ENCODE results near the gene TBC1D22A. TPM values are rescaled to one million over a fixed set of nuclear protein-coding genes. Genes with fewer than 3 reads are reported as not detected.
A peak's percentile ranks its signal among the peaks of the same experiment; 100 is the strongest.

The TBC1D22A gene
- total and polyA plus RNA-seq, 7 experiments from 2014 or later: 18.6 to 50.1 (median 39.3) TPM

DNA sequence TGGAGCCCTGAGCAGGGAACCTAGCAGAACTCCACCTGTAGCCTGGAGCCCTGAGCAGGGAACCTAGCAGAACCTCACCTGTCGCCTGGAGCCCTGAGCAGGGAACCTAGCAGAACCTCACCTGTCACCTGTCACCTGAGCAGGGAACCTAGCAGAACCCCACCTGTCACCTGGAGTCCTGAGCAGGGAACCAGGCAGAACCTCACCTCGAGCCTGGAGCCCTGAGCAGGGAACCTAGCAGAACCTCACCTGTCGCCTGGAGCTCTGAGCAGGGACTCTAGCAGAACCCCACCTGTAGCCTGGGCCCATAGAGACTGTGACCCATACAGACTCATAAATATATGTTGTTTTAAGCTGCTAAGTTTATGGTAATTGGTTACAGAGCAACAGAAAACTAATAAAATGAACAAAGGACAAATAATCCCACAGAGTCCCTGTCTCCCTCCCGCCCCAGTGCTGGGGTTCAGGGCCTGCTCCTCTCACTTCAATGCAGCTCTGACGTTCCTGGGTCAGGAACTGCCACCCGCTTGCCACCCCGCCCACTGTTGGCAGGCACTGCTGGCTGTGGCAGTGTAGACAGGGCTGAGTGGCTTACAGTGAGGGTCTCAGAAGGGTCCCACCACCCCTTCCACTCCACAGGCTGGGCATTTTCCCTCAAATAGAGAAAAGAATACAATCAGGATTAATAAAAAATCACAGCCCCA is 259.1 kb downstream of the TBC1D22A start:
- H3K9me3 ChIP-seq (ENCODE audit: control insufficient read depth in 2 of 3, low read length in 3 of 3): no peaks in the 10 kb centered on the region
- no peak for DNase-seq
- intact Hi-C loops (cut with micrococcal nuclease): no loop called here
- H3K27ac ChIP-seq (ENCODE audit: low read depth, low read length): no peak overlapping the region
- peaks cover 4 to 36% (median 21%) of the 10 kb centered on the region in 7 donors for H3K4me1 Mint-ChIP-seq
- H3K4me1 ChIP-seq (ENCODE audit: control insufficient read depth in 2 of 2, insufficient read depth in 2 of 2, low read length in 2 of 2): no peaks in the 10 kb centered on the region
- POLR2A ChIA-PET: no interaction called here
- ATAC-seq: no peak
- H3K27ac Mint-ChIP-seq: peak overlapping the region in 3 of 9 donors; percentile 19 to 66 (median 64)
- no peaks in the 10 kb centered on the region for H3K27me3 Mint-ChIP-seq
- H3K9me3 Mint-ChIP-seq: peaks cover 0 to 19% (median 0%) of the 10 kb centered on the region in 11 donors
- no peaks in the 10 kb centered on the region for H3K36me3 ChIP-seq (ENCODE audit: control insufficient read depth in 2 of 3, insufficient read depth in 3 of 3, low read length in 3 of 3)
- H3K36me3 Mint-ChIP-seq: peaks cover 0 to 49% (median 31%) of the 10 kb centered on the region in 5 donors
- CTCF ChIA-PET: no interaction called here
- H3K27me3 ChIP-seq (ENCODE audit: control insufficient read depth in 2 of 2, insufficient read depth in 2 of 2, low read length in 2 of 2): no peaks in the 10 kb centered on the region
- H3K4me3 Mint-ChIP-seq: no peak overlapping the region
- H3K4me3 ChIP-seq (ENCODE audit: low read length): no peak overlapping the region

DNA sequence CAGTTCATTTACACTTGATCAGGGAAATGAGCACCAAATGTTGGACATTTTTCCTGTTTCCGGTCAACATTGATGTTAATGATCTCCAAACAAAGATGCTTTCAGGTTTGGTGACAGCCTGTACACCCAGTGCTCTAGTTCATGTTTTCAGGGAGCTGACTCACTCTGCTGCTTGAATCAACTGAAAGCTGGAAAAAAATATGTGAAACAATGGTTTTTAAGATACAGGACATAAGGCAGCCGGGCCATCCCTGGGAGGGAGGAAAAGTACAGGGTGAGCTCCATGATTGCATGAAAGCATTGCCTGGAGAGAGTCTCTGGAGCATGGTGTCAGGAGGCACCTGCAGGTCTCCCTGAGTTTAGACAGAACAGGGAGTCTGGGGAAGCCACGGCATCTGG is 259.6 kb downstream of the TBC1D22A start:
- Histone ChIP-seq H3K4me3 (ENCODE audit: low read length) (no peak overlapping the region), H3K9me3 (ENCODE audit: control insufficient read depth in 2 of 3, low read length in 3 of 3) (no peaks in the 10 kb centered on the region), H3K36me3 (ENCODE audit: control insufficient read depth in 2 of 3, insufficient read depth in 3 of 3, low read length in 3 of 3) (no peaks in the 10 kb centered on the region), H3K27me3 (ENCODE audit: control insufficient read depth in 2 of 2, insufficient read depth in 2 of 2, low read length in 2 of 2) (no peaks in the 10 kb centered on the region), H3K27ac (ENCODE audit: low read depth, low read length) (no peak overlapping the region), H3K4me1 (ENCODE audit: control insufficient read depth in 2 of 2, insufficient read depth in 2 of 2, low read length in 2 of 2) (no peaks in the 10 kb centered on the region)
- Mint-ChIP-seq H3K36me3 (peaks cover 0 to 44% (median 31%) of the 10 kb centered on the region in 5 donors), H3K4me3 (no peak overlapping the region), H3K9me3 (peaks cover 0 to 19% (median 0%) of the 10 kb centered on the region in 11 donors), H3K4me1 (peaks cover 4 to 33% (median 21%) of the 10 kb centered on the region in 7 donors), H3K27me3 (no peaks in the 10 kb centered on the region), H3K27ac (peak overlapping the region in 1 of 9 donors; percentile 38)
- CTCF ChIA-PET: no interaction called here
- no peak for ATAC-seq
- DNase-seq: no peak
- intact Hi-C loops (cut with micrococcal nuclease): no loop called here
- POLR2A ChIA-PET: no interaction called here

DNA sequence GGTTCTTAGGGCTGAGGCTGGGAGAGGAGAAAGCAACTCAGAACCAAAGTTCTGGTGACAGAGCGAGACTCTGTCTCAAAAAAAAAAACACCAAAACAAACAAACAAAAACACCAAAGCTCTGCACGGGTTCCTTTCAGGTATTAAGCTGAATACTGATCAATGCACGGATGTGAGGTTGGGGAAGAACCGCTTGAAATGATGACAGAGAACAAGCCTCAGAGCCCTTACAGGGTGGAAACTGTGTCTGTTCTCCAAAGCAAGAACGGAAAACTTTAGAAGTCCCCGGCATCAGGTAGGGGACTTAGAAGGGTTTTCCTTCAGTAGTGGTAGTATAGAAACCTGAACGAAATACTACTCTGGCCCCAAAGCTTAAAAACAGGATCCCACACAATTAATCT is 260.0 kb downstream of the TBC1D22A start:
- intact Hi-C loops (cut with micrococcal nuclease): no loop called here
- Mint-ChIP-seq H3K27me3 (no peaks in the 10 kb centered on the region), H3K9me3 (peaks cover 0 to 19% (median 0%) of the 10 kb centered on the region in 11 donors), H3K36me3 (peaks cover 0 to 42% (median 30%) of the 10 kb centered on the region in 5 donors), H3K4me3 (no peak overlapping the region), H3K4me1 (peaks cover 4 to 31% (median 21%) of the 10 kb centered on the region in 7 donors), H3K27ac (peak overlapping the region in 1 of 9 donors; percentile 38)
- Histone ChIP-seq H3K27ac (ENCODE audit: low read depth, low read length) (no peak overlapping the region), H3K36me3 (ENCODE audit: control insufficient read depth in 2 of 3, insufficient read depth in 3 of 3, low read length in 3 of 3) (no peaks in the 10 kb centered on the region), H3K4me3 (ENCODE audit: low read length) (no peak overlapping the region), H3K4me1 (ENCODE audit: control insufficient read depth in 2 of 2, insufficient read depth in 2 of 2, low read length in 2 of 2) (no peaks in the 10 kb centered on the region), H3K27me3 (ENCODE audit: control insufficient read depth in 2 of 2, insufficient read depth in 2 of 2, low read length in 2 of 2) (no peaks in the 10 kb centered on the region), H3K9me3 (ENCODE audit: control insufficient read depth in 2 of 3, low read length in 3 of 3) (no peaks in the 10 kb centered on the region)
- ATAC-seq: no peak
- DNase-seq: no peak
- CTCF ChIA-PET: no interaction called here
- POLR2A ChIA-PET: no interaction called here

DNA sequence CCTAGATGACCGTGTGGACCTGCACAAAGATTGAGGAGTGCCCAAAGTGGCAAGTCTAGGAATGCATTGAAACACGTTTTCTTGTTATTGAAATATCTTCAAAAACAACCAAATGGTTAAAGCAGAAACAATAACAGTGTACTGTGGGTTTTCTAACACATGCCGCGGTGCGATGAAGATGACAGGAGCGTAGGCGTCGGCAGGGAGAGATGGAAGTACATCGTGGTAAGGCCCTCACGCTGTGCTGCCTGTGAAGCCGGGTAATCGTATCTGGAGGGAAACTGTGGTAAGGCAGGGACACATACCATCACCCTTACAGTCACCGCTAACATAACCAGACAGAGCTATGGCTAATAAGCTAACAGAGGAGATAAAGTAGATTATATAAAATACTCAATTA is 261.4 kb downstream of the TBC1D22A start:
- ChIA-PET CTCF (no interaction called here), POLR2A (no interaction called here)
- Mint-ChIP-seq H3K4me3 (no peak overlapping the region), H3K27me3 (no peaks in the 10 kb centered on the region), H3K36me3 (peaks cover 0 to 36% (median 21%) of the 10 kb centered on the region in 5 donors), H3K27ac (peak overlapping the region in 3 of 9 donors; percentile 5 to 38 (median 8)), H3K9me3 (peaks cover 0 to 15% (median 0%) of the 10 kb centered on the region in 11 donors), H3K4me1 (peaks cover 4 to 35% (median 20%) of the 10 kb centered on the region in 7 donors)
- no peak overlapping the region for H3K4me3 ChIP-seq (ENCODE audit: low read length)
- DNase-seq (no peak), ATAC-seq (no peak)
- H3K27me3 ChIP-seq (ENCODE audit: control insufficient read depth in 2 of 2, insufficient read depth in 2 of 2, low read length in 2 of 2): no peaks in the 10 kb centered on the region
- intact Hi-C loops (cut with micrococcal nuclease): no loop called here
- no peaks in the 10 kb centered on the region for H3K36me3 ChIP-seq (ENCODE audit: control insufficient read depth in 2 of 3, insufficient read depth in 3 of 3, low read length in 3 of 3)
- no peaks in the 10 kb centered on the region for H3K9me3 ChIP-seq (ENCODE audit: control insufficient read depth in 2 of 3, low read length in 3 of 3)
- no peaks in the 10 kb centered on the region for H3K4me1 ChIP-seq (ENCODE audit: control insufficient read depth in 2 of 2, insufficient read depth in 2 of 2, low read length in 2 of 2)
- H3K27ac ChIP-seq (ENCODE audit: low read depth, low read length): no peak overlapping the region

DNA sequence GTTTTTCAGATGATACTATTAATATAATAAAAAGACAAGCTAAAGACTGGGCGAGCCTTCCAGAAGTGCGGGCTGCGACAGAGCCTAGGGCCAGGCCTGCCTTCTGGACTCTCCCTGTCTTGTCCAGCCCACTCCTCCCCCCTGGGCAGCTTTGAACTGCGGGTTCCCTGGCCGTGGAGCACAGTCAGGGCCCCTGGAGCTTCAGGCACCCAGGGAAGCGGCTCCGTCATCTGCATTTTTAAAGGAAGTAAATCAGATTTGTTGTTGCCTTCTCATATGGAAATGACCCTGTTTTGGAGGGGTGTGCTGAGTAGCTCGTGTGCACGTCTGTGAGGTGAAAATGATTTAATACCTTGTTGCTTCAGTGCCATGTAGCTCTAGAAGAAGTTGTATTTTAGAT is 265.3 kb downstream of the TBC1D22A start:
- H3K36me3 Mint-ChIP-seq: peaks cover 0 to 13% (median 5%) of the 10 kb centered on the region in 5 donors
- Histone ChIP-seq H3K27me3 (ENCODE audit: control insufficient read depth in 2 of 2, insufficient read depth in 2 of 2, low read length in 2 of 2) (no peaks in the 10 kb centered on the region), H3K4me3 (ENCODE audit: low read length) (no peak overlapping the region), H3K9me3 (ENCODE audit: control insufficient read depth in 2 of 3, low read length in 3 of 3) (no peaks in the 10 kb centered on the region), H3K36me3 (ENCODE audit: control insufficient read depth in 2 of 3, insufficient read depth in 3 of 3, low read length in 3 of 3) (peaks cover 0 to 11% (median 0%) of the 10 kb centered on the region in 3 experiments), H3K27ac (ENCODE audit: low read depth, low read length) (no peak overlapping the region), H3K4me1 (ENCODE audit: control insufficient read depth in 2 of 2, insufficient read depth in 2 of 2, low read length in 2 of 2) (no peaks in the 10 kb centered on the region)
- no peak overlapping the region for H3K4me3 Mint-ChIP-seq
- ATAC-seq (no peak), DNase-seq (no peak)
- no peaks in the 10 kb centered on the region for H3K9me3 Mint-ChIP-seq
- H3K4me1 Mint-ChIP-seq: peaks cover 0 to 26% (median 13%) of the 10 kb centered on the region in 7 donors
- ChIA-PET POLR2A (no interaction called here), CTCF (no interaction called here)
- H3K27me3 Mint-ChIP-seq: no peaks in the 10 kb centered on the region
- no peak overlapping the region for H3K27ac Mint-ChIP-seq
- intact Hi-C loops (cut with micrococcal nuclease): no loop called here

DNA sequence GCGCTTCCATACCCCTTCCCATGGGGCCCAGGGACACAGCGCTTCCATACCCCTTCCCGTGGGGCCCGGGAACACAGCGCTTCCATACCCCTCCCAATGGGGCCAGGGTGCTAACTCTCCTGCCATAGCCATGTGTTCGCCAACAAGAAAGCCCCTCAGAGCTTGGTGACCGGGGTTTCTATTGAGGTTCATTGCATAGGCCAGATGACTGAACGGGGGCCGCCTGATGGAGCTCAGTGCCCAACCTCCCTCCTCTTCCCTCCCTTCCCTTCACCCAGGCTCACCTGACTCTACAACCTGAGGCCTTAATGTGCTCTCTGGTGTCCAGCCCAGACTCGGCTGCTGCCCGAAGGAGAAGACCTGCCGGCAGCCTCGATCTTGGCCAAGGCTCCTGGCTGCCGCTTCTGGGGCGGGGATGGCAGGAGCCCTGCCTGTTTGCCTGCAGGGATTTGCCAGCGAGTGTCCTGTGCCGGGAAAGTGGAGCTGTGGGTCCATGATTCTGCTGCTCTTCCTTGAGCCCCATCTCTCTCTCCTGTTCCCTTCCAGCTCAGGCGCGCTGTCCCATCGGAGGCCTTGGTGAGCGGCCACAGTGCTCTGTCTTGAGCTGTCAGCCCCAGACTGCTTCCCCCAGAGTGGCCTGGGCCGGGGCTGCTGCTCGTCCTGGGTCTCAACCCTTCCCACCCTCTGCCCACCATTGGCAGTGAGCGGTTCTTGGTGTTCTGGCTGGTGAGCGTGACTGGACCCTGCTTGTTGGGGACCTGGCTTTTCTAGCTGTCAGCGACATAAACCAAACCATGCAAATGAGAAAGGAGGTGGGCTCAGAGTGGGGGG is 267.0 kb downstream of the TBC1D22A start:
- peaks cover 0 to 14% (median 0%) of the 10 kb centered on the region in 3 experiments for H3K36me3 ChIP-seq (ENCODE audit: control insufficient read depth in 2 of 3, insufficient read depth in 3 of 3, low read length in 3 of 3)
- peaks cover 0 to 24% (median 7%) of the 10 kb centered on the region in 7 donors for H3K4me1 Mint-ChIP-seq
- POLR2A ChIA-PET: no interaction called here
- no peak overlapping the region for H3K27ac ChIP-seq (ENCODE audit: low read depth, low read length)
- H3K27ac Mint-ChIP-seq: no peak overlapping the region
- intact Hi-C loops (cut with micrococcal nuclease): no loop called here
- DNase-seq: no peak
- H3K4me3 Mint-ChIP-seq: no peak overlapping the region
- CTCF ChIA-PET: no interaction called here
- H3K9me3 Mint-ChIP-seq: no peaks in the 10 kb centered on the region
- H3K36me3 Mint-ChIP-seq: peaks cover 0 to 9% (median 0%) of the 10 kb centered on the region in 5 donors
- no peaks in the 10 kb centered on the region for H3K9me3 ChIP-seq (ENCODE audit: control insufficient read depth in 2 of 3, low read length in 3 of 3)
- H3K27me3 ChIP-seq (ENCODE audit: control insufficient read depth in 2 of 2, insufficient read depth in 2 of 2, low read length in 2 of 2): no peaks in the 10 kb centered on the region
- H3K27me3 Mint-ChIP-seq: no peaks in the 10 kb centered on the region
- no peaks in the 10 kb centered on the region for H3K4me1 ChIP-seq (ENCODE audit: control insufficient read depth in 2 of 2, insufficient read depth in 2 of 2, low read length in 2 of 2)
- no peak overlapping the region for H3K4me3 ChIP-seq (ENCODE audit: low read length)
- no peak for ATAC-seq

Measured in naive thymus-derived CD4-positive, alpha-beta T cell (primary cell).